ENCODE results near the gene ZNF473. TPM values are rescaled to one million over a fixed set of nuclear protein-coding genes. Genes with fewer than 3 reads are reported as not detected.

The ZNF473 gene
- total and polyA plus RNA-seq, 2 donors (not counting 1 experiment from before 2014, with no cell fraction given), result 5.5 to 9.8 TPM

DNA sequence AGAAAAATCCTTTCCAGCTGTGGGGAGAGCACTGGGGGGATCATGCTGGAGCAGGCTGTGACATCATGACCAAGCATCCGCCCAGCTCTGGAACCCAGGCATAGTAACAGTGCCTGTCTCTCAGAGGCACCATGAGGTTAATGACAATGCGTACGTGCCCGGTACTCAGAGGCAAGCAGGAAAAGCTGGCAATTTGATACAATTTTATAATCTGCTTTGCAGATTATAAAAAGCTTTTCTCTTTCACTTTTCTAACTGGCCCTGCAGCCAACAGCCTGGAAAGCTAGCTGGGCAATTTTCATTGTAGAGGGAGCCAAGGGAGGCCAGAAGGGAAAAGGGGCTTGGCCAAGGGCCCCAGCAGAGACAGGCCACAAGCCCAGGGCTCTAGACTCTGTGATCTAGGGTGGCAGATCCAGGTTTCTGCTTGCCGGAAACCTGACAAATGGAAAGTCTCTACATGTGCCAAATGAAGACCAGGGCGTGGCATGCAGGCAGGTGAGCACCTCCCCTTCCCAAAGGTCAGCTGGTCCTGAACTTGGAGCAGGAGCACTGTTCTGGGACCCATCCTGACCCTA is 23.3 kb upstream of the ZNF473 start:
- TF ChIP-seq EZH2 (IDR thresholded peaks at IDR 0.05; ENCODE audit: borderline replicate concordance, insufficient read depth, low read depth, low read length, poor library complexity, severe bottlenecking), result no peak
- TF ChIP-seq, protein P1, sequence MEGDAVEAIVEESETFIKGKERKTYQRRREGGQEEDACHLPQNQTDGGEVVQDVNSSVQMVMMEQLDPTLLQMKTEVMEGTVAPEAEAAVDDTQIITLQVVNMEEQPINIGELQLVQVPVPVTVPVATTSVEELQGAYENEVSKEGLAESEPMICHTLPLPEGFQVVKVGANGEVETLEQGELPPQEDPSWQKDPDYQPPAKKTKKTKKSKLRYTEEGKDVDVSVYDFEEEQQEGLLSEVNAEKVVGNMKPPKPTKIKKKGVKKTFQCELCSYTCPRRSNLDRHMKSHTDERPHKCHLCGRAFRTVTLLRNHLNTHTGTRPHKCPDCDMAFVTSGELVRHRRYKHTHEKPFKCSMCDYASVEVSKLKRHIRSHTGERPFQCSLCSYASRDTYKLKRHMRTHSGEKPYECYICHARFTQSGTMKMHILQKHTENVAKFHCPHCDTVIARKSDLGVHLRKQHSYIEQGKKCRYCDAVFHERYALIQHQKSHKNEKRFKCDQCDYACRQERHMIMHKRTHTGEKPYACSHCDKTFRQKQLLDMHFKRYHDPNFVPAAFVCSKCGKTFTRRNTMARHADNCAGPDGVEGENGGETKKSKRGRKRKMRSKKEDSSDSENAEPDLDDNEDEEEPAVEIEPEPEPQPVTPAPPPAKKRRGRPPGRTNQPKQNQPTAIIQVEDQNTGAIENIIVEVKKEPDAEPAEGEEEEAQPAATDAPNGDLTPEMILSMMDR (IDR thresholded peaks at IDR 0.05), result no peak
- Mint-ChIP-seq H3K27ac (no peak overlapping the region), H3K4me1 (peaks cover 2% of the 10 kb centered on the region)

DNA sequence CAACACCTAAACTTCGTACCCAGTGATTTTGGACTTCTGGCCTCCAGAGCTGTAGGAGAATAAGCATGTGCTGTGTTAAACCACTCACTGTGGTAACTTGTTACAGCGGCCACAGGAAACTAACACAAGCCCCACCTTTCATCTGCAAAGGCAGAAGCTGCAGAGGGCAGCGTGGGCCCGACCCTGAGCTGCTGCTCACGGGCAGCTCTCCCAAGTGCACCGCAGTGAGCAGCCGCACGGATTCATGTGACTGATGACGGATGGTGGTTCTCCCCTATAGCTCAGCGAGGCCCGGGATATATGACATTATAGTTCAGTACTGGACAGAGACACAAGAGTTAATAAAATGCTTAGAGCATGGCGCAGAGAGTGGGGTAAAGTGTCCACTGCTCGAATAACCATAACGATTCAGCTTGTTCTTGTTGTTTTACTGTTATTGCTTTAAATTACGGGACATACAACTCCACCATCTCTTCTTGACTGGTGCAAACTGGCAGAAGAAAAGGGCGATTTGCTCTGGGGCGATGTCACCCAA is 22.5 kb upstream of the ZNF473 start:
- no peaks in the 10 kb centered on the region for H3K9me3 Mint-ChIP-seq (ENCODE audit: insufficient read depth)
- H3K4me3 Mint-ChIP-seq, result no peak overlapping the region
- intact Hi-C loops (cut with micrococcal nuclease), result no loop called here
- TF ChIP-seq EZH2 (IDR thresholded peaks at IDR 0.05; ENCODE audit: borderline replicate concordance, insufficient read depth, low read depth, low read length, poor library complexity, severe bottlenecking), result no peak
- TF ChIP-seq, protein P1 (IDR thresholded peaks at IDR 0.05), result no peak
- CTCF ChIA-PET, result interaction anchor here (0.9 to 1.0 kb wide), 2 partner anchors 18 to 66 kb away, joined by 3 read pairs; no protein-coding TSS in a partner anchor
- Histone ChIP-seq H4K20me1 (ENCODE audit: control insufficient read depth, insufficient read depth, low read length, poor library complexity, severe bottlenecking) (peaks cover 18% of the 10 kb centered on the region), H3K9ac (ENCODE audit: low read length) (no peak overlapping the region), H2AFZ (ENCODE audit: insufficient read depth, low read depth, low read length, poor library complexity, severe bottlenecking) (no peak overlapping the region), H3K4me2 (replicated peaks; ENCODE audit: low read depth, low read length, poor library complexity, severe bottlenecking) (no peak overlapping the region), H3K36me3 (replicated peaks in 1 of 2; ENCODE audit: control extremely low read depth in 1 of 2, control insufficient read depth in 1 of 2, extremely low read depth in 1 of 2, insufficient read depth in 2 of 2, low read length in 1 of 2) (peaks cover 9 to 90% of the 10 kb centered on the region in 2 experiments), H3K9me3 (ENCODE audit: control extremely low read depth in 1 of 3, control insufficient read depth in 2 of 3, insufficient read depth in 1 of 3, low read length in 2 of 3) (no peaks in the 10 kb centered on the region), H3K4me1 (ENCODE audit: control insufficient read depth in 2 of 2, insufficient read depth in 2 of 2, low read length in 2 of 2) (no peaks in the 10 kb centered on the region), H3K27ac (ENCODE audit: low read length in 2 of 2) (no peak overlapping the region), H3K27me3 (replicated peaks in 1 of 4; ENCODE audit: control extremely low read depth in 1 of 4, control insufficient read depth in 3 of 4, insufficient read depth in 4 of 4, low read length in 3 of 4) (no peaks in the 10 kb centered on the region), H3K4me3 (ENCODE audit: control extremely low read depth in 1 of 5, extremely low read depth in 1 of 5, insufficient read depth in 1 of 5, low read depth in 2 of 5, low read length in 4 of 5) (no peak overlapping the region), H3K79me2 (ENCODE audit: control insufficient read depth, insufficient read depth, low read length) (peaks cover 6% of the 10 kb centered on the region)
- POLR2A ChIA-PET, result no interaction called here
- WGBS (ENCODE audit: insufficient coverage), result 99% methylated on average over 13 of the region's 17 CpGs
- no peak for ATAC-seq (ENCODE audit: low read depth)
- peaks cover 2% of the 10 kb centered on the region for H3K4me1 Mint-ChIP-seq
- no peaks in the 10 kb centered on the region for H3K27me3 Mint-ChIP-seq
- DNase-seq, result no peak
- no peak overlapping the region for H3K27ac Mint-ChIP-seq

More for the DNA sequence above, 23.3 kb upstream of the ZNF473 start:
- H3K27me3 ChIP-seq (replicated peaks in 1 of 4; ENCODE audit: control extremely low read depth in 1 of 4, control insufficient read depth in 3 of 4, insufficient read depth in 4 of 4, low read length in 3 of 4), result no peaks in the 10 kb centered on the region
- Mint-ChIP-seq H3K4me3 (no peak overlapping the region), H3K9me3 (ENCODE audit: insufficient read depth) (no peaks in the 10 kb centered on the region), H3K27me3 (no peaks in the 10 kb centered on the region)
- no peaks in the 10 kb centered on the region for H3K9me3 ChIP-seq (ENCODE audit: control extremely low read depth in 1 of 3, control insufficient read depth in 2 of 3, insufficient read depth in 1 of 3, low read length in 2 of 3)
- no peak overlapping the region for H3K9ac ChIP-seq (ENCODE audit: low read length)
- H3K79me2 ChIP-seq (ENCODE audit: control insufficient read depth, insufficient read depth, low read length), result peaks cover 3% of the 10 kb centered on the region
- CTCF ChIA-PET, result no interaction called here
- H4K20me1 ChIP-seq (ENCODE audit: control insufficient read depth, insufficient read depth, low read length, poor library complexity, severe bottlenecking), result peaks cover 9% of the 10 kb centered on the region
- no peak overlapping the region for H3K27ac ChIP-seq (ENCODE audit: low read length in 2 of 2)
- POLR2A ChIA-PET, result no interaction called here
- H2AFZ ChIP-seq (ENCODE audit: insufficient read depth, low read depth, low read length, poor library complexity, severe bottlenecking), result no peak overlapping the region
- DNase-seq (no peak), ATAC-seq (ENCODE audit: low read depth) (no peak)
- H3K4me3 ChIP-seq (ENCODE audit: control extremely low read depth in 1 of 5, extremely low read depth in 1 of 5, insufficient read depth in 1 of 5, low read depth in 2 of 5, low read length in 4 of 5), result no peak overlapping the region
- no peaks in the 10 kb centered on the region for H3K4me1 ChIP-seq (ENCODE audit: control insufficient read depth in 2 of 2, insufficient read depth in 2 of 2, low read length in 2 of 2)
- no peak overlapping the region for H3K4me2 ChIP-seq (replicated peaks; ENCODE audit: low read depth, low read length, poor library complexity, severe bottlenecking)
- peaks cover 10 to 86% of the 10 kb centered on the region in 2 experiments for H3K36me3 ChIP-seq (replicated peaks in 1 of 2; ENCODE audit: control extremely low read depth in 1 of 2, control insufficient read depth in 1 of 2, extremely low read depth in 1 of 2, insufficient read depth in 2 of 2, low read length in 1 of 2)
- 97% methylated on average over 5 of the region's 6 CpGs for WGBS (ENCODE audit: insufficient coverage)
- intact Hi-C loops (cut with micrococcal nuclease), result no loop called here

Measured in B cell (primary cell).